ENCODE measurements around the gene CEP83.
"Not testable (repeated sequence)": the region's sequence is repeated elsewhere in the genome, so short reads cannot be mapped to it uniquely, and the experiment has no call there.

The CEP83 gene

GRCh38 chr12:94429633-94430032 is 30.0 kb downstream of the CEP83 start:
- no peak overlapping the region for H3K4me3 ChIP-seq (ENCODE audit: low read length)
- H3K4me1 ChIP-seq (ENCODE audit: control insufficient read depth, low read depth, low read length) = peaks cover 42% of the 10 kb centered on the region
- H3K27ac ChIP-seq (ENCODE audit: low read length) = no peak overlapping the region
- no peak overlapping the region for H3K9ac ChIP-seq (ENCODE audit: low read length)
- H3K9me3 ChIP-seq (ENCODE audit: control insufficient read depth, low read depth, low read length) = no peaks in the 10 kb centered on the region
- no peaks in the 10 kb centered on the region for H3K36me3 ChIP-seq (ENCODE audit: control insufficient read depth, low read depth, low read length)
- no peaks in the 10 kb centered on the region for H3K27me3 ChIP-seq (ENCODE audit: control insufficient read depth, insufficient read depth, low read length)

- Histone ChIP-seq H3K27me3 (ENCODE audit: control insufficient read depth, insufficient read depth, low read length) (no peaks in the 10 kb centered on the region), H3K4me1 (ENCODE audit: control insufficient read depth, low read depth, low read length) (peaks cover 42% of the 10 kb centered on the region), H3K9me3 (ENCODE audit: control insufficient read depth, low read depth, low read length) (no peaks in the 10 kb centered on the region), H3K36me3 (ENCODE audit: control insufficient read depth, low read depth, low read length) (no peaks in the 10 kb centered on the region), H3K27ac (ENCODE audit: low read length) (no peak overlapping the region), H3K4me3 (ENCODE audit: low read length) (no peak overlapping the region), H3K9ac (ENCODE audit: low read length) (no peak overlapping the region)
Measured at GRCh38 chr12:94429191-94429590, 30.5 kb downstream of the CEP83 start.

- no peaks in the 10 kb centered on the region for H3K27me3 ChIP-seq (ENCODE audit: control insufficient read depth, insufficient read depth, low read length)
- no peaks in the 10 kb centered on the region for H3K36me3 ChIP-seq (ENCODE audit: control insufficient read depth, low read depth, low read length)
- H3K4me1 ChIP-seq (ENCODE audit: control insufficient read depth, low read depth, low read length) = peaks cover 39% of the 10 kb centered on the region
- peak overlapping the region; percentile 3 for H3K27ac ChIP-seq (ENCODE audit: low read length)
- peak overlapping the region; percentile 9 for H3K9ac ChIP-seq (ENCODE audit: low read length)
- no peak overlapping the region for H3K4me3 ChIP-seq (ENCODE audit: low read length)
- H3K9me3 ChIP-seq (ENCODE audit: control insufficient read depth, low read depth, low read length) = peaks cover 12% of the 10 kb centered on the region
Measured at GRCh38 chr12:94427501-94428381, 31.9 kb downstream of the CEP83 start.

GRCh38 chr12:94426049-94426448 is 33.6 kb downstream of the CEP83 start:
- peaks cover 39% of the 10 kb centered on the region for H3K4me1 ChIP-seq (ENCODE audit: control insufficient read depth, low read depth, low read length)
- H3K4me3 ChIP-seq (ENCODE audit: low read length) = peak overlapping the region; percentile 2
- H3K36me3 ChIP-seq (ENCODE audit: control insufficient read depth, low read depth, low read length) = peaks cover 3% of the 10 kb centered on the region
- peak overlapping the region; percentile 2 for H3K9ac ChIP-seq (ENCODE audit: low read length)
- H3K27me3 ChIP-seq (ENCODE audit: control insufficient read depth, insufficient read depth, low read length) = no peaks in the 10 kb centered on the region
- H3K9me3 ChIP-seq (ENCODE audit: control insufficient read depth, low read depth, low read length) = peaks cover 23% of the 10 kb centered on the region
- peak overlapping the region; percentile 3 for H3K27ac ChIP-seq (ENCODE audit: low read length)

- not testable (repeated sequence) for H3K36me3 ChIP-seq (ENCODE audit: control insufficient read depth, low read depth, low read length); H3K27me3 ChIP-seq (ENCODE audit: control insufficient read depth, insufficient read depth, low read length); H3K9ac ChIP-seq (ENCODE audit: low read length); H3K27ac ChIP-seq (ENCODE audit: low read length); H3K4me3 ChIP-seq (ENCODE audit: low read length)
- peaks cover 23% of the 10 kb centered on the region for H3K9me3 ChIP-seq (ENCODE audit: control insufficient read depth, low read depth, low read length)
- peaks cover 38% of the 10 kb centered on the region for H3K4me1 ChIP-seq (ENCODE audit: control insufficient read depth, low read depth, low read length)
Measured at GRCh38 chr12:94424830-94425229, 34.8 kb downstream of the CEP83 start.

- Histone ChIP-seq H3K9me3 (ENCODE audit: control insufficient read depth, low read depth, low read length) (peaks cover 23% of the 10 kb centered on the region), H3K9ac (ENCODE audit: low read length) (no peak overlapping the region)
Measured at GRCh38 chr12:94421868-94422740, 37.6 kb downstream of the CEP83 start.

GRCh38 chr12:94418517-94418916 is 41.1 kb downstream of the CEP83 start:
- no peak overlapping the region for H3K27ac ChIP-seq (ENCODE audit: low read length)
- H3K9ac ChIP-seq (ENCODE audit: low read length) = no peak overlapping the region
- peaks cover 6% of the 10 kb centered on the region for H3K4me1 ChIP-seq (ENCODE audit: control insufficient read depth, low read depth, low read length)
- no peak overlapping the region for H3K4me3 ChIP-seq (ENCODE audit: low read length)
- H3K27me3 ChIP-seq (ENCODE audit: control insufficient read depth, insufficient read depth, low read length) = no peaks in the 10 kb centered on the region
- H3K9me3 ChIP-seq (ENCODE audit: control insufficient read depth, low read depth, low read length) = peaks cover 19% of the 10 kb centered on the region
- H3K36me3 ChIP-seq (ENCODE audit: control insufficient read depth, low read depth, low read length) = peaks cover 3% of the 10 kb centered on the region

More at GRCh38 chr12:94421868-94422740, 37.6 kb downstream of the CEP83 start:
- H3K27me3 ChIP-seq (ENCODE audit: control insufficient read depth, insufficient read depth, low read length) = no peaks in the 10 kb centered on the region
- peaks cover 3% of the 10 kb centered on the region for H3K36me3 ChIP-seq (ENCODE audit: control insufficient read depth, low read depth, low read length)
- H3K4me1 ChIP-seq (ENCODE audit: control insufficient read depth, low read depth, low read length) = peaks cover 12% of the 10 kb centered on the region
- no peak overlapping the region for H3K4me3 ChIP-seq (ENCODE audit: low read length)
- no peak overlapping the region for H3K27ac ChIP-seq (ENCODE audit: low read length)

GRCh38 chr12:94416613-94417012 is 43.1 kb downstream of the CEP83 start:
- Histone ChIP-seq H3K36me3 (ENCODE audit: control insufficient read depth, low read depth, low read length) (no peaks in the 10 kb centered on the region), H3K4me1 (ENCODE audit: control insufficient read depth, low read depth, low read length) (peaks cover 6% of the 10 kb centered on the region), H3K9ac (ENCODE audit: low read length) (no peak overlapping the region), H3K4me3 (ENCODE audit: low read length) (no peak overlapping the region), H3K27ac (ENCODE audit: low read length) (no peak overlapping the region), H3K9me3 (ENCODE audit: control insufficient read depth, low read depth, low read length) (peaks cover under 1% of the 10 kb centered on the region), H3K27me3 (ENCODE audit: control insufficient read depth, insufficient read depth, low read length) (no peaks in the 10 kb centered on the region)

GRCh38 chr12:94415066-94415465 is 44.6 kb downstream of the CEP83 start:
- no peak overlapping the region for H3K9ac ChIP-seq (ENCODE audit: low read length)
- no peaks in the 10 kb centered on the region for H3K9me3 ChIP-seq (ENCODE audit: control insufficient read depth, low read depth, low read length)
- H3K27ac ChIP-seq (ENCODE audit: low read length) = no peak overlapping the region
- H3K36me3 ChIP-seq (ENCODE audit: control insufficient read depth, low read depth, low read length) = no peaks in the 10 kb centered on the region
- no peaks in the 10 kb centered on the region for H3K27me3 ChIP-seq (ENCODE audit: control insufficient read depth, insufficient read depth, low read length)
- H3K4me1 ChIP-seq (ENCODE audit: control insufficient read depth, low read depth, low read length) = peaks cover 6% of the 10 kb centered on the region
- H3K4me3 ChIP-seq (ENCODE audit: low read length) = no peak overlapping the region

GRCh38 chr12:94405413-94406116 is 54.1 kb downstream of the CEP83 start:
- H3K9ac ChIP-seq (ENCODE audit: low read length) = no peak overlapping the region
- no peak overlapping the region for H3K27ac ChIP-seq (ENCODE audit: low read length)

GRCh38 chr12:94404854-94405253 is 54.8 kb downstream of the CEP83 start:
- Histone ChIP-seq H3K27me3 (ENCODE audit: control insufficient read depth, insufficient read depth, low read length) (no peaks in the 10 kb centered on the region), H3K4me1 (ENCODE audit: control insufficient read depth, low read depth, low read length) (no peaks in the 10 kb centered on the region), H3K36me3 (ENCODE audit: control insufficient read depth, low read depth, low read length) (no peaks in the 10 kb centered on the region), H3K4me3 (ENCODE audit: low read length) (no peak overlapping the region), H3K27ac (ENCODE audit: low read length) (no peak overlapping the region), H3K9me3 (ENCODE audit: control insufficient read depth, low read depth, low read length) (no peaks in the 10 kb centered on the region), H3K9ac (ENCODE audit: low read length) (no peak overlapping the region)

More at GRCh38 chr12:94405413-94406116, 54.1 kb downstream of the CEP83 start:
- Histone ChIP-seq H3K4me3 (ENCODE audit: low read length) (no peak overlapping the region), H3K27me3 (ENCODE audit: control insufficient read depth, insufficient read depth, low read length) (no peaks in the 10 kb centered on the region), H3K36me3 (ENCODE audit: control insufficient read depth, low read depth, low read length) (no peaks in the 10 kb centered on the region), H3K9me3 (ENCODE audit: control insufficient read depth, low read depth, low read length) (no peaks in the 10 kb centered on the region), H3K4me1 (ENCODE audit: control insufficient read depth, low read depth, low read length) (no peaks in the 10 kb centered on the region)
